ENCODE measurements around the gene CCDC93. TPM values are rescaled to one million over a fixed set of nuclear protein-coding genes. Genes with fewer than 3 reads are reported as not detected.

Gene CCDC93
- total RNA-seq, 1 experiment from 2014 or later = 31.5 TPM

DNA sequence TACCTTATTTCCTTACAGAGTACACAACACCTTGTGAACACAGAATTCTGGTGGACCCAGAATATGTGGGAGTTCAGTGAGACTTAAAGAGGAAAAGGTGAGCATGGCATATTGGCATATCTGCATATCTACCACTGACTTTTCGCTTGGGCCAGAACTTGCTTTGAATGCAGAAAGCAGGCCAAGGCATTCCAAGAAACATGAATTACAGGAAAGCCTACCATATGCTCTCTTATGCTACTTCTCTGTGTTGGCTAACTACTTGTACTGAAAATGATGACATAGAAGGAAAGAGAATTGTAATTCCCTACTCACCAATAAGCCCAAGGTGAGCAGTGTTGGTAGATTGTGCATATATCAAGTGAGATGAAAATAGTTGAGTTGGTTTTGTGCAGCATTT, 31.4 kb upstream of the CCDC93 start:
- no peaks in the 10 kb centered on the region for H3K9me3 ChIP-seq (ENCODE audit: control insufficient read depth, insufficient read depth, low read depth, low read length)
- in situ Hi-C loops (cut with HindIII; ENCODE audit: low pct_unique_long_range_greater_than_20kb, low sequenced_read_pairs) (no loop called here), intact Hi-C loops (cut with micrococcal nuclease; ENCODE audit: unreplicated experiment) (loop anchor here (5.0 to 10.0 kb wide), 4 partner anchors 142 to 817 kb away; no protein-coding TSS in a partner anchor)
- ATAC-seq = no peak
- H3K27ac ChIP-seq (ENCODE audit: low read length) = no peak overlapping the region
- H3K4me1 ChIP-seq (ENCODE audit: control insufficient read depth, insufficient read depth, low read length) = 0 out of 2 replicates have a peak, but pooled peaks cover 2% of the 10 kb centered on the region
- CTCF ChIA-PET = no interaction called here
- H3K4me3 ChIP-seq (ENCODE audit: low read depth in 2 of 2, low read length in 2 of 2) = no peak overlapping the region
- H3K27me3 ChIP-seq (ENCODE audit: control insufficient read depth, insufficient read depth, low read length) = peaks cover 10% of the 10 kb centered on the region; the same call in 1 of the 2 replicates
- POLR2A ChIA-PET = no interaction called here
- H3K36me3 ChIP-seq (ENCODE audit: control insufficient read depth, insufficient read depth, low read length) = no peaks in the 10 kb centered on the region
- BruUV-seq (replicated peaks) = no TSS peak
- DNase-seq (ENCODE audit: low read depth, low spot score) = no peak
- TF ChIP-seq CTCF (IDR thresholded peaks at IDR 0.05) (no peak), POLR2AphosphoS5 (IDR thresholded peaks at IDR 0.05; ENCODE audit: low read depth, low read length) (no peak), TCF7L2 (IDR thresholded peaks at IDR 0.05; ENCODE audit: low read depth, low read length) (no peak), SIN3A (IDR thresholded peaks at IDR 0.05; ENCODE audit: borderline replicate concordance, insufficient read depth, low read depth, low read length) (no peak)
- TF ChIP-seq, protein P1, sequence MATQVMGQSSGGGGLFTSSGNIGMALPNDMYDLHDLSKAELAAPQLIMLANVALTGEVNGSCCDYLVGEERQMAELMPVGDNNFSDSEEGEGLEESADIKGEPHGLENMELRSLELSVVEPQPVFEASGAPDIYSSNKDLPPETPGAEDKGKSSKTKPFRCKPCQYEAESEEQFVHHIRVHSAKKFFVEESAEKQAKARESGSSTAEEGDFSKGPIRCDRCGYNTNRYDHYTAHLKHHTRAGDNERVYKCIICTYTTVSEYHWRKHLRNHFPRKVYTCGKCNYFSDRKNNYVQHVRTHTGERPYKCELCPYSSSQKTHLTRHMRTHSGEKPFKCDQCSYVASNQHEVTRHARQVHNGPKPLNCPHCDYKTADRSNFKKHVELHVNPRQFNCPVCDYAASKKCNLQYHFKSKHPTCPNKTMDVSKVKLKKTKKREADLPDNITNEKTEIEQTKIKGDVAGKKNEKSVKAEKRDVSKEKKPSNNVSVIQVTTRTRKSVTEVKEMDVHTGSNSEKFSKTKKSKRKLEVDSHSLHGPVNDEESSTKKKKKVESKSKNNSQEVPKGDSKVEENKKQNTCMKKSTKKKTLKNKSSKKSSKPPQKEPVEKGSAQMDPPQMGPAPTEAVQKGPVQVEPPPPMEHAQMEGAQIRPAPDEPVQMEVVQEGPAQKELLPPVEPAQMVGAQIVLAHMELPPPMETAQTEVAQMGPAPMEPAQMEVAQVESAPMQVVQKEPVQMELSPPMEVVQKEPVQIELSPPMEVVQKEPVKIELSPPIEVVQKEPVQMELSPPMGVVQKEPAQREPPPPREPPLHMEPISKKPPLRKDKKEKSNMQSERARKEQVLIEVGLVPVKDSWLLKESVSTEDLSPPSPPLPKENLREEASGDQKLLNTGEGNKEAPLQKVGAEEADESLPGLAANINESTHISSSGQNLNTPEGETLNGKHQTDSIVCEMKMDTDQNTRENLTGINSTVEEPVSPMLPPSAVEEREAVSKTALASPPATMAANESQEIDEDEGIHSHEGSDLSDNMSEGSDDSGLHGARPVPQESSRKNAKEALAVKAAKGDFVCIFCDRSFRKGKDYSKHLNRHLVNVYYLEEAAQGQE (IDR thresholded peaks at IDR 0.05; ENCODE audit: insufficient read depth in 1 of 2, low read depth in 2 of 2, low read length in 1 of 2) = no peak

DNA sequence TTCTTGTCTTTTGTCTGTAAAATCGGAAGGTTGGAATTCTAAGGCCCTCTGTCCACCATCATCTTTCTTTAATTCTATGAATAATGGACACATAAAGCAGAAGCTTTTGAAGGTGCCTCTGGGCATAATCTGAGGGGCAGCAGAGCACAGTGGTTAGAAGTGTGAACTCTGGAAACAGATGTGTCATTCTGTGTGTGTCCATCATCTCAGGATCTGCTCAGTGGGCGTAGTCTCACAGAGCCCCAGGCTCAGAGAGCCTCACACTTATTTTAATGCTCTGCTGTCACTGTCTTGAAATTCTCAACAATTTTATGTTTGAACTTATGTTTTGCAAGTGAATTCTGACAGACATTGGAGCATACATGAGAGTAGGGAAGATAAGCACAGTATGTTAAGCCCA, 31.0 kb upstream of the CCDC93 start:
- Histone ChIP-seq H3K9me3 (ENCODE audit: control insufficient read depth, insufficient read depth, low read depth, low read length) (no peaks in the 10 kb centered on the region), H3K27me3 (ENCODE audit: control insufficient read depth, insufficient read depth, low read length) (peaks cover 10% of the 10 kb centered on the region; the same call in 1 of the 2 replicates), H3K27ac (ENCODE audit: low read length) (no peak overlapping the region), H3K4me3 (ENCODE audit: low read depth in 2 of 2, low read length in 2 of 2) (no peak overlapping the region), H3K36me3 (ENCODE audit: control insufficient read depth, insufficient read depth, low read length) (no peaks in the 10 kb centered on the region), H3K4me1 (ENCODE audit: control insufficient read depth, insufficient read depth, low read length) (no peaks in the 10 kb centered on the region)
- DNase-seq (ENCODE audit: low read depth, low spot score) (no peak), ATAC-seq (no peak)
- intact Hi-C loops (cut with micrococcal nuclease; ENCODE audit: unreplicated experiment) = loop anchor here (5.0 to 10.0 kb wide), 4 partner anchors 142 to 817 kb away; no protein-coding TSS in a partner anchor
- ChIA-PET POLR2A (no interaction called here), CTCF (no interaction called here)
- no TSS peak for BruUV-seq (replicated peaks)
- TF ChIP-seq SIN3A (IDR thresholded peaks at IDR 0.05; ENCODE audit: borderline replicate concordance, insufficient read depth, low read depth, low read length) (no peak), TCF7L2 (IDR thresholded peaks at IDR 0.05; ENCODE audit: low read depth, low read length) (no peak), POLR2AphosphoS5 (IDR thresholded peaks at IDR 0.05; ENCODE audit: low read depth, low read length) (no peak), CTCF (IDR thresholded peaks at IDR 0.05) (no peak)
- TF ChIP-seq, protein P1 (IDR thresholded peaks at IDR 0.05; ENCODE audit: insufficient read depth in 1 of 2, low read depth in 2 of 2, low read length in 1 of 2) = no peak
- in situ Hi-C loops (cut with HindIII; ENCODE audit: low pct_unique_long_range_greater_than_20kb, low sequenced_read_pairs) = no loop called here
